Astrocyte of the spinal cord (primary cell): ENCODE results near the gene NFKBIL1.

Experiments used
- DNase-seq: peaks from one replicate; pipeline ENCODE4 v3.0.0; 2011; ENCODE audit warnings: low read depth, low spot score
- H3K4me3 ChIP-seq: 2 replicates; pipeline ENCODE4 v1.5.1; 2011; ENCODE audit warnings: low read depth, mild to moderate bottlenecking, low read length, moderate library complexity
- in situ Hi-C: cut with HindIII; loops from 2 replicates; pipeline ENCODE4 v1.10.0; 2017; ENCODE audit warnings: low sequenced_read_pairs
- TF ChIP-seq, protein P1 (sequence below): IDR thresholded peaks from 2 replicates; pipeline ENCODE4 v1.5.1; 2012; ENCODE audit warnings: low read depth, mild to moderate bottlenecking, low read length, inconsistent platforms

The NFKBIL1 gene

DNA sequence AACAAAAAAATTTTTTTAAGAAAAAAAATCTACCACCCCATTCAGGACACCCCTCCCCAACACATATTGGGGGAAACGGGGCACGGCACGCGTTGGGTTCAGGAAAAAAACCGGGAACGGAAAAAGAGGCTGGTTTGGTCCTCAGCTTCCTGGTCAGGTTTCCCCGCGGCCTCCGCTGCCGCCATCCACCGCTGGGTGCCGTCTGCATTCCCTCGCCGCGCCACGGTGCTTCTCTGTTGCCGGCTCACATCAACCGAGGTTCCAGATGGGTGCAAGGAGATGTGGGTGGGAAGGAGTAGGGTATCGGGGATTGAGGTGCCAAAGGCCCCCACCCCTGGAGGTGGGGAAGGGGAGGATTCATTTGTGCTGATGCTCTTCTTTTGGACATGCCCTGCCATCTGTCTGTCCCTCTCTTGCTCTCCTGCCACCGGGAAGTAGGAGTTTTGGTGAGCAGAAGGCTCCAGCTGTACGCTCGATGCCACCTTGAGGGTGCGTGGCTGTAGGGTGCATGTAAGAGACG lies 12.8 kb upstream of the NFKBIL1 start:
- H3K4me3 ChIP-seq = no peak overlapping the region
- DNase-seq = no peak
- in situ Hi-C loops = no loop called here
- TF ChIP-seq, protein P1, sequence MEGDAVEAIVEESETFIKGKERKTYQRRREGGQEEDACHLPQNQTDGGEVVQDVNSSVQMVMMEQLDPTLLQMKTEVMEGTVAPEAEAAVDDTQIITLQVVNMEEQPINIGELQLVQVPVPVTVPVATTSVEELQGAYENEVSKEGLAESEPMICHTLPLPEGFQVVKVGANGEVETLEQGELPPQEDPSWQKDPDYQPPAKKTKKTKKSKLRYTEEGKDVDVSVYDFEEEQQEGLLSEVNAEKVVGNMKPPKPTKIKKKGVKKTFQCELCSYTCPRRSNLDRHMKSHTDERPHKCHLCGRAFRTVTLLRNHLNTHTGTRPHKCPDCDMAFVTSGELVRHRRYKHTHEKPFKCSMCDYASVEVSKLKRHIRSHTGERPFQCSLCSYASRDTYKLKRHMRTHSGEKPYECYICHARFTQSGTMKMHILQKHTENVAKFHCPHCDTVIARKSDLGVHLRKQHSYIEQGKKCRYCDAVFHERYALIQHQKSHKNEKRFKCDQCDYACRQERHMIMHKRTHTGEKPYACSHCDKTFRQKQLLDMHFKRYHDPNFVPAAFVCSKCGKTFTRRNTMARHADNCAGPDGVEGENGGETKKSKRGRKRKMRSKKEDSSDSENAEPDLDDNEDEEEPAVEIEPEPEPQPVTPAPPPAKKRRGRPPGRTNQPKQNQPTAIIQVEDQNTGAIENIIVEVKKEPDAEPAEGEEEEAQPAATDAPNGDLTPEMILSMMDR = no peak

GRCh38 chr6:31535538-31536324 lies 11.7 kb upstream of the NFKBIL1 start:
- TF ChIP-seq, protein P1 = no peak
- no peak for DNase-seq
- H3K4me3 ChIP-seq = no peak overlapping the region
- in situ Hi-C loops = no loop called here

- H3K4me3 ChIP-seq = no peak overlapping the region
- in situ Hi-C loops = no loop called here
- TF ChIP-seq, protein P1 = no peak
- no peak for DNase-seq
Observed at GRCh38 chr6:31538805-31539400, 8.5 kb upstream of the NFKBIL1 start.

DNA sequence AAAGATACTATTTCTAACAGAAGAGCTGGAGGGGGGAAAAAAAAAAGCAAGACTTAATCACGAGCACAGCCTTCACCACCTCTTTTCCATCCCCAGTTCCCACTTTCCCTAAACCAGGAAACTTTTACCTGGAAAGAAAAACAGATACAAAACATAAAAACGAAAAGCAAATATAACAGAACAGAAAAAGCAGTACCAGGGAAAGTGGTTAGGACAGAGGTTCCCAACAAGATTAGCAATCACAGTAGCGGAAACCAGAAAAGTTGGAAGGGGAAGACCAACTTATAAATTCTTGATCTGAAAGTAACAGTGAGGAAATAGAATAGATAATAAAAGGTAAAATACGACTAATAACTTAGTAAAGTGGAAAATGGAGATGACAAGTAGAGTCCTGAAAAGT lies 6.8 kb upstream of the NFKBIL1 start:
- TF ChIP-seq, protein P1 = no peak
- H3K4me3 ChIP-seq = peak overlapping the region; percentile 98
- DNase-seq = no peak
- in situ Hi-C loops = no loop called here

GRCh38 chr6:31541059-31541657 lies 6.2 kb upstream of the NFKBIL1 start:
- in situ Hi-C loops = no loop called here
- TF ChIP-seq, protein P1 = no peak
- H3K4me3 ChIP-seq = peak overlapping the region; percentile 98
- peak; percentile 53 for DNase-seq

GRCh38 chr6:31541658-31542521 lies 5.5 kb upstream of the NFKBIL1 start, which contains the start of gene DDX39B:
TSS of gene DDX39B (minus strand) at chr6:31542003. CDS start at chr6:31540532, 1,471 bp downstream.
- in situ Hi-C loops = no loop called here
- TF ChIP-seq, protein P1 = no peak

More at GRCh38 chr6:31541658-31542521, 5.5 kb upstream of the NFKBIL1 start, which contains the start of gene DDX39B:
- H3K4me3 ChIP-seq = peak within 1 kb of the TSS; percentile 98
- DNase-seq = peak; percentile 98
